Measurements from ENCODE around the gene TOMM5.

Gene TOMM5

GRCh38 chr9:37592108-37592951 is at the start of gene TOMM5:
Gene TOMM5, minus strand, starts transcription at chr9:37592597. Its CDS starts 65 bp downstream, at chr9:37592532.
- peak within 1 kb of the TSS; percentile 98 for H3K4me3 ChIP-seq (ENCODE audit: low read depth, low read length)

GRCh38 chr9:37641331-37641730 is 48.9 kb upstream of the TOMM5 start:
- no peak overlapping the region for H3K4me3 ChIP-seq (ENCODE audit: low read depth, low read length)

- H3K4me3 ChIP-seq (ENCODE audit: low read depth, low read length): no peak overlapping the region
Measured at GRCh38 chr9:37640246-37640645, 47.8 kb upstream of the TOMM5 start.

GRCh38 chr9:37639841-37640240 is 47.4 kb upstream of the TOMM5 start:
- H3K4me3 ChIP-seq (ENCODE audit: low read depth, low read length): no peak overlapping the region

- H3K4me3 ChIP-seq (ENCODE audit: low read depth, low read length): no peak overlapping the region
Measured at GRCh38 chr9:37639109-37639762, 46.8 kb upstream of the TOMM5 start.

- H3K4me3 ChIP-seq (ENCODE audit: low read depth, low read length): no peak overlapping the region
Measured at GRCh38 chr9:37636511-37637448, 44.4 kb upstream of the TOMM5 start.

- no peak overlapping the region for H3K4me3 ChIP-seq (ENCODE audit: low read depth, low read length)
Measured at GRCh38 chr9:37635808-37636207, 43.4 kb upstream of the TOMM5 start.

- H3K4me3 ChIP-seq (ENCODE audit: low read depth, low read length): no peak overlapping the region
Measured at GRCh38 chr9:37632479-37632878, 40.1 kb upstream of the TOMM5 start.

GRCh38 chr9:37626708-37627292 is 34.4 kb upstream of the TOMM5 start:
- no peak overlapping the region for H3K4me3 ChIP-seq (ENCODE audit: low read depth, low read length)

- no peak overlapping the region for H3K4me3 ChIP-seq (ENCODE audit: low read depth, low read length)
Measured at GRCh38 chr9:37625758-37626147, 33.4 kb upstream of the TOMM5 start.

- no peak overlapping the region for H3K4me3 ChIP-seq (ENCODE audit: low read depth, low read length)
Measured at GRCh38 chr9:37625036-37625757, 32.8 kb upstream of the TOMM5 start.

GRCh38 chr9:37624073-37624472 is 31.7 kb upstream of the TOMM5 start:
- no peak overlapping the region for H3K4me3 ChIP-seq (ENCODE audit: low read depth, low read length)

GRCh38 chr9:37623267-37623666 is 30.9 kb upstream of the TOMM5 start:
- H3K4me3 ChIP-seq (ENCODE audit: low read depth, low read length): no peak overlapping the region

GRCh38 chr9:37622462-37622861 is 30.1 kb upstream of the TOMM5 start:
- no peak overlapping the region for H3K4me3 ChIP-seq (ENCODE audit: low read depth, low read length)

- no peak overlapping the region for H3K4me3 ChIP-seq (ENCODE audit: low read depth, low read length)
Measured at GRCh38 chr9:37621273-37622121, 29.1 kb upstream of the TOMM5 start.

- H3K4me3 ChIP-seq (ENCODE audit: low read depth, low read length): no peak overlapping the region
Measured at GRCh38 chr9:37620396-37620795, 28.0 kb upstream of the TOMM5 start.

- no peak overlapping the region for H3K4me3 ChIP-seq (ENCODE audit: low read depth, low read length)
Measured at GRCh38 chr9:37619806-37620205, 27.4 kb upstream of the TOMM5 start.

- no peak overlapping the region for H3K4me3 ChIP-seq (ENCODE audit: low read depth, low read length)
Measured at GRCh38 chr9:37618817-37619216, 26.4 kb upstream of the TOMM5 start.

GRCh38 chr9:37617832-37618231 is 25.4 kb upstream of the TOMM5 start:
- H3K4me3 ChIP-seq (ENCODE audit: low read depth, low read length): no peak overlapping the region
